Measurements from ENCODE around the gene FLNB.

The FLNB gene

GRCh38 chr3:57989646-57990045 lies 18.6 kb upstream of the FLNB start:
- TF ChIP-seq REST (IDR thresholded peaks at IDR 0.05; ENCODE audit: insufficient read depth in 1 of 2, low read depth in 2 of 2, low read length in 2 of 2) (no peak), POLR2AphosphoS5 (IDR thresholded peaks at IDR 0.05; ENCODE audit: low read depth, low read length) (no peak), SIN3A (IDR thresholded peaks at IDR 0.05; ENCODE audit: borderline replicate concordance, insufficient read depth, low read length) (no peak), FOXP2 (optimal IDR thresholded peaks at IDR 0.05; ENCODE audit: borderline replicate concordance, extremely low read depth, extremely low read length, insufficient read depth) (no peak), TAF1 (IDR thresholded peaks at IDR 0.05; ENCODE audit: borderline replicate concordance, insufficient read depth, low read length) (no peak)

DNA sequence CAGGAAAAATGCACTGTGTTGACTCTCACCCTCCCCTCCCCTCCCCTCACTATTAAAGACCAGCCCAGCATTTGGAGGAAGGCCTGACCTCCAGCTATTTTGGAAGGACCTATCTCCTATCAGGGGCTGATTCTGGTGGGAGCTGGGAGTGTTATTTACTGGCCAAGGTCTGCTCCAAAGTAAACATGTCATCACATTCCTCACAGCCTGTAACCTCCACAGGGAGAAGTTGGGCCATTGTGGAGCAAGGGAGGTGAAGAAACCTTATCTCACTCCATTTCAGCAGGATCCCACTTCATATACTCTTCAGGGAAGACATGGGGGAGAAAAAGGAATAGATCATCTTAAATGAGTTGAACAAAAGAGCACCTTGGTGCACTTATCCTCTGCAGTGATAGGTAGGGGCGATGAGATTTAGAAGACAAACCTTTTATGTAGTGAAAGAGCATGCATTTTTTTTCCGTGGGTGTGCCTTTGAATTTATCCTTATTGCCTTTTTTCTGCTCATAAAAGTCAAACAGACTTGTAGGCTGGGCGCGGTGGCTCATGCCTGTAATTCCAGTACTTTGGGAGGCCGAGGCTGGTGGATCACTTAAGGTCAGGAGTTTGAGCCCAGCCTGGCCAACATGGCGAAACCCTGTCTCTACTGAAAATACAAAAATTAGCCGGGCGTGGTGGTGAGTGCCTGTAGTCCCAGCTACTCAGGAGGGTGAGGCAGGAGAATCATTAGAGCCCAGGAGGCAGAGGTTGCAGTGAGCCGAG lies 15.6 kb upstream of the FLNB start:
- no peak for TF ChIP-seq TAF1 (IDR thresholded peaks at IDR 0.05; ENCODE audit: borderline replicate concordance, insufficient read depth, low read length)
- TF ChIP-seq FOXP2 (optimal IDR thresholded peaks at IDR 0.05; ENCODE audit: borderline replicate concordance, extremely low read depth, extremely low read length, insufficient read depth), result no peak
- TF ChIP-seq REST (IDR thresholded peaks at IDR 0.05; ENCODE audit: insufficient read depth in 1 of 2, low read depth in 2 of 2, low read length in 2 of 2), result no peak
- TF ChIP-seq SIN3A (IDR thresholded peaks at IDR 0.05; ENCODE audit: borderline replicate concordance, insufficient read depth, low read length), result no peak
- no peak for TF ChIP-seq POLR2AphosphoS5 (IDR thresholded peaks at IDR 0.05; ENCODE audit: low read depth, low read length)

DNA sequence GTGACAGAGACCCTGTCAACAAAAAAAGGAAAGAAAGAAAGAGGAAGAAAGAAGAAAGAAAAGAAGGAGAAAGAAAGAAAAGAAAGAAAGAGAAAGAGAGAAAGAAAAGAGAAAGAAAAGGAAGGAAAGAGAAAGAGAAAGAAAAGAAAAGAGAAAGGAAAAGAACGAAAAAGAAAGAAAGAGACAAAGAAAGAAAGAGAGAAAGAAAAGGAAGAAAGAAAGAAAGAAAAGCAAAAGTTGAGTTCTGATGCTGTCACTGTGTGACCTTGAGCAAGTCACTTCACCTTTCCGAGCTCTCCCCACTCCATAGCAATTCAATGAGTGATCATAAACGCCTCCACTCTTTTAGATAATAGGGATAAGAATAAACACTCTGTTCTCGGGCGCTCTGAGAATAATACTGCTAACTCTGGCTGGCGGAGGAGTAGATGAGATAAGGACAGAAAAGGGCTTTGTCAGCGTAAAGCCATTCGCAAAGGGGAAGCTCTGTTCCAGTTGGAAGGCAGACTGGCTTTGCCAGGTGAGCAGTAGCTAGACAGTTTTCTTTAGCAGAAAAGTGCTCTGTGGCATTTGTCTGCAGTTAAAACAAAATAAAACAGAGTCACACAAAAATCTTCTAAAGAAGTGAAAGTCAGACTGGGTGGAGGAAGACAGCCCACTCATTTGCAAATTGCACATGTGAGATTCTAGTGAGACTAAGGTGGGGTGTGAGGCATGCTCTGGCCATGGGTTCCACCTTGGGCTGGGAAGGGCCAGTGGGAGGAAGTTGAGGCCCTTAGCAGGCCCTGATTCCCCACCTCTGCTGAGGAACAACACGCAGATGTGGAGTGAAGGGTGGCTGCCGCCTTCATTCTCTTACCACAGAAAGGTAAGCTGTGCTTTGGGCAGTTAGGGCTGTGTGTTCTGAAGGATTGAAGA lies 9.6 kb upstream of the FLNB start:
- TF ChIP-seq POLR2AphosphoS5 (IDR thresholded peaks at IDR 0.05; ENCODE audit: low read depth, low read length), result no peak
- TF ChIP-seq TAF1 (IDR thresholded peaks at IDR 0.05; ENCODE audit: borderline replicate concordance, insufficient read depth, low read length), result no peak
- no peak for TF ChIP-seq REST (IDR thresholded peaks at IDR 0.05; ENCODE audit: insufficient read depth in 1 of 2, low read depth in 2 of 2, low read length in 2 of 2)
- no peak for TF ChIP-seq SIN3A (IDR thresholded peaks at IDR 0.05; ENCODE audit: borderline replicate concordance, insufficient read depth, low read length)
- TF ChIP-seq FOXP2 (optimal IDR thresholded peaks at IDR 0.05; ENCODE audit: borderline replicate concordance, extremely low read depth, extremely low read length, insufficient read depth), result no peak

DNA sequence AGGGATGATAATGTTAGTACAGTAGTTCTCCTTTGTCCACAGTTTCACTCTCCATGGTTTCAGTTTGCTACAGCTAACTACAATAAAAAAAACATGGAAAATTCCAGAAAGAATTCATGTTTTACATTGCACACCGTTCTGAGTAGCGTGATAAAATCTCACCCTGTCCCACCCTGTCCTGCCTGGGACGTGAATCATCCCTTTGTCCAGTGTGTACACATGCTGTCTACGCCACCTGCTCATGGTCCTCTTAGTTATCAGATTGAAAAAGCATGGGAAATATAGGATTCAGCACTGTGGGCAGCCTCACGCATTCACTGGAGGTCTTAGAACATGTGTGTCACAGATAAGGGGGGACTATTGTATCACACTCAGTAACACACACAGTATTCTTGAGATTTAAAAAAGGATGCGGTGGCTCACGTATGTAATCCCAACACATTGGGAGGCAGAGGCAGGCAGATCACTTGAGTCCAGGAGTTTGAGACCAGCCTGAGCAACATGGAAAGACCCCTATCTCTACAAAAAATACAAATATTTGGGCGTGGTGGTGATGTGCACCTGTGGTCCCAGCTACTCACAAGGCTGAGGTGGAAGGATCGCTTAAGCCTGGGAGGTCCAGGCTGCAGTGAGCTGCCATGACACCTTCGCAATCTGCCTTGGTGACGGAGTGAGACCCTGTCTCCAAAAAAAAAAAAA lies 8.7 kb upstream of the FLNB start:
- TF ChIP-seq REST (IDR thresholded peaks at IDR 0.05; ENCODE audit: insufficient read depth in 1 of 2, low read depth in 2 of 2, low read length in 2 of 2) (no peak), SIN3A (IDR thresholded peaks at IDR 0.05; ENCODE audit: borderline replicate concordance, insufficient read depth, low read length) (no peak), FOXP2 (optimal IDR thresholded peaks at IDR 0.05; ENCODE audit: borderline replicate concordance, extremely low read depth, extremely low read length, insufficient read depth) (no peak), TAF1 (IDR thresholded peaks at IDR 0.05; ENCODE audit: borderline replicate concordance, insufficient read depth, low read length) (no peak), POLR2AphosphoS5 (IDR thresholded peaks at IDR 0.05; ENCODE audit: low read depth, low read length) (no peak)

Measured in PFSK-1 (cell line).